ENCODE measurements around the gene GRM1. TPM values are rescaled to one million over a fixed set of nuclear protein-coding genes. Genes with fewer than 3 reads are reported as not detected.

GRM1 gene
- total RNA-seq, 2 donors from 2014 or later, result 0.54 TPM; not detected in 1

DNA sequence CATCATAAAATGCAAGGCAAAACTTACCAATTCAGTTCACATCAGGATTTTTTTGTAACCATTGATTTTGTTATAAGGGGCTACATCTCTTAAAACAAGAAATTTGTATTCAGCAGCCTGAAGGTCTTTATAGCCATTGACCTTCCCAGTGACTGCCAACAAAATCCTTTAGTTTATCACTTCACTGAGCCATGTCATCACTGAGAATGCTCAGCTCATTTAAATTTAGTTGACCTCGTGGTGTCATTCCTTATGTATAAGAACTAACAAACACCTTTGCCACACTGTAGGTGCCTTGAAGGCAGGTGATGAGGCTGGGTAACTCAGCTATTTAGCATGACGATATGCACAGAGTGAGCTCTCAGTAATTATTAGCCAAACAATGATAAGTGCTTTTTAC, 77.7 kb downstream of the GRM1 start:
- Histone ChIP-seq H3K4me1 (ENCODE audit: control insufficient read depth in 1 of 2, low read depth in 2 of 2) (no peaks in the 10 kb centered on the region), H3K9me3 (no peaks in the 10 kb centered on the region), H3K4me3 (no peak overlapping the region), H3K27me3 (replicated peaks; ENCODE audit: insufficient read depth) (no peaks in the 10 kb centered on the region), H3K27ac (no peak overlapping the region), H3K36me3 (no peaks in the 10 kb centered on the region)
- TF ChIP-seq, protein P1, sequence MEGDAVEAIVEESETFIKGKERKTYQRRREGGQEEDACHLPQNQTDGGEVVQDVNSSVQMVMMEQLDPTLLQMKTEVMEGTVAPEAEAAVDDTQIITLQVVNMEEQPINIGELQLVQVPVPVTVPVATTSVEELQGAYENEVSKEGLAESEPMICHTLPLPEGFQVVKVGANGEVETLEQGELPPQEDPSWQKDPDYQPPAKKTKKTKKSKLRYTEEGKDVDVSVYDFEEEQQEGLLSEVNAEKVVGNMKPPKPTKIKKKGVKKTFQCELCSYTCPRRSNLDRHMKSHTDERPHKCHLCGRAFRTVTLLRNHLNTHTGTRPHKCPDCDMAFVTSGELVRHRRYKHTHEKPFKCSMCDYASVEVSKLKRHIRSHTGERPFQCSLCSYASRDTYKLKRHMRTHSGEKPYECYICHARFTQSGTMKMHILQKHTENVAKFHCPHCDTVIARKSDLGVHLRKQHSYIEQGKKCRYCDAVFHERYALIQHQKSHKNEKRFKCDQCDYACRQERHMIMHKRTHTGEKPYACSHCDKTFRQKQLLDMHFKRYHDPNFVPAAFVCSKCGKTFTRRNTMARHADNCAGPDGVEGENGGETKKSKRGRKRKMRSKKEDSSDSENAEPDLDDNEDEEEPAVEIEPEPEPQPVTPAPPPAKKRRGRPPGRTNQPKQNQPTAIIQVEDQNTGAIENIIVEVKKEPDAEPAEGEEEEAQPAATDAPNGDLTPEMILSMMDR (IDR thresholded peaks at IDR 0.05), result no peak
- ATAC-seq (ENCODE audit: insufficient number of reproducible peaks, low FRiP score, low read depth) (no peak), DNase-seq (ENCODE audit: low spot score) (no peak)

DNA sequence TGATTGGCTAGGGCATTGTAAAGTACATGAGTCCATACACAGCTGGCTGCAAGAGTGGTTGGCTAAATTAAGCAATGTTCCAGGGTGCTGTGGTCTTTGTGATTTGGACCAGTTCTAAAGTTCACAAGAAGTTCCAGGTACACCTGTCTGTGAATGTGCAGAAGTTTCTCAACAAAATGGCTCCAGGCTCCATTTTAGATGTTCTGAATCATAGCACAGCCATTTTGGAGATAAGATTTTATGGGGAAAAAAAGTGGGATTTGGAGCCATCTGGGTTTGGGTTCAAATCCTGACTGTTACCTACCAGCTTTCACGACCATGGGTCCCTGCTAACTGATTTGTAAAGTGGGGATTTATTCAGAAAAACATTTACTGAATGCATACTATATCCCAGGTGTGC, 82.1 kb downstream of the GRM1 start:
- H3K36me3 ChIP-seq, result no peaks in the 10 kb centered on the region
- H3K9me3 ChIP-seq, result no peaks in the 10 kb centered on the region
- DNase-seq (ENCODE audit: low spot score), result no peak

DNA sequence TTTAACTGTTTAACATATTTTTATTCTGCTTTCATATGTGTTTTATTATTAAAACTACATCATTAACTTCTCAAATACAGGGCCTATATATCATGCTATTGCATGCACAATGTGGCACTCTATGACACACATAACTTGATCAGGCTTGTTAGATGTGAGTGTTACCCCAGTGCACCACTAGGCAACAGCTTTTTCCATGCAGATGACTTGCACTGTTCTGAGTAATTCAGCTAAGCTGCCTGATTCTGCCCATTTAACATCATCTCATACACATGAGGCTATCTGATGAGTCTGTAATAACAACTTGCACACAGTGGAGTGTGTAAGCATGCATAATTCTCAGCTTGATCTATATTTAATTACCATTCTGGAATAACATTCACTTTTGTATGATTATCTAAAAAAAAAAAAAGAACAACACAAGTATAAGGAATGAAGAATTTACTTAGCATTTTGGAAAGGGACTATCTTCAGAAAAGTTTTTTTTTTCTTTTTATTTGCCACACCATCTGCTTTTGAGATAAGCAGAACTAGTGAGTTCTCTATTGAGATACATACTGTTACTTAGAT, 83.1 kb downstream of the GRM1 start:
- Histone ChIP-seq H3K4me3 (no peak overlapping the region), H3K27ac (no peak overlapping the region), H3K36me3 (no peaks in the 10 kb centered on the region), H3K4me1 (ENCODE audit: control insufficient read depth in 1 of 2, low read depth in 2 of 2) (no peaks in the 10 kb centered on the region), H3K9me3 (no peaks in the 10 kb centered on the region), H3K27me3 (replicated peaks; ENCODE audit: insufficient read depth) (no peaks in the 10 kb centered on the region)
- DNase-seq (ENCODE audit: low spot score) (no peak), ATAC-seq (ENCODE audit: insufficient number of reproducible peaks, low FRiP score, low read depth) (no peak)
- TF ChIP-seq, protein P1 (IDR thresholded peaks at IDR 0.05), result no peak

More for the DNA sequence above, 82.1 kb downstream of the GRM1 start:
- TF ChIP-seq, protein P1 (IDR thresholded peaks at IDR 0.05), result no peak
- no peak overlapping the region for H3K27ac ChIP-seq
- no peak overlapping the region for H3K4me3 ChIP-seq
- H3K27me3 ChIP-seq (replicated peaks; ENCODE audit: insufficient read depth), result no peaks in the 10 kb centered on the region
- no peaks in the 10 kb centered on the region for H3K4me1 ChIP-seq (ENCODE audit: control insufficient read depth in 1 of 2, low read depth in 2 of 2)
- ATAC-seq (ENCODE audit: insufficient number of reproducible peaks, low FRiP score, low read depth), result no peak

DNA sequence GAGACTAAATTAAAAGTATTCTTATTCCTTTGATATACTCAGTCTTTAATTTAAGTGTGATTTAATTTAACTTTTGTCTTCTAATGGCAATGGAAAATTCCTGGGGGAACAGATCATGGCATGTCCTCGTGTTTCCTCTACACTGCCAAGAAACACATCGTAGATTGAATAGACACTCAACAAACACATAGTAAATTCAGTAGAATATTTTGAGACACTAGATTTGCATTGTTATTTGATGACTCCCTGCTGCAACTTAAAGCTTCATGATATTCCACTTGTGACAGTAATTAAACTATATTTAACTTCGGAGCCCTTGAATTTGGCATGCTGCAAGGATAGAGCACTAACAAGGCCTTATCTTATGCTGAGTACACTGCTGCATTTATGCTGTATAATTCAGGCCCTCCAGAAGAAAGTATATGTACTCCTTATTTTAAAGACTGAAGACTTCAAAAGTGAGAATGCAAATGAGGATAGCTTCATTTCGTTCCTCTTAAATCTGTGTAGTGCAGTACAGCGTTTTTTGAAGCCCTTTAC, 84.3 kb downstream of the GRM1 start:
- H3K4me3 ChIP-seq, result no peak overlapping the region
- no peaks in the 10 kb centered on the region for H3K27me3 ChIP-seq (replicated peaks; ENCODE audit: insufficient read depth)
- TF ChIP-seq, protein P1 (IDR thresholded peaks at IDR 0.05), result no peak
- no peaks in the 10 kb centered on the region for H3K36me3 ChIP-seq
- ATAC-seq (ENCODE audit: insufficient number of reproducible peaks, low FRiP score, low read depth) (no peak), DNase-seq (ENCODE audit: low spot score) (no peak)
- no peak overlapping the region for H3K27ac ChIP-seq
- H3K4me1 ChIP-seq (ENCODE audit: control insufficient read depth in 1 of 2, low read depth in 2 of 2), result no peaks in the 10 kb centered on the region
- H3K9me3 ChIP-seq, result no peaks in the 10 kb centered on the region

DNA sequence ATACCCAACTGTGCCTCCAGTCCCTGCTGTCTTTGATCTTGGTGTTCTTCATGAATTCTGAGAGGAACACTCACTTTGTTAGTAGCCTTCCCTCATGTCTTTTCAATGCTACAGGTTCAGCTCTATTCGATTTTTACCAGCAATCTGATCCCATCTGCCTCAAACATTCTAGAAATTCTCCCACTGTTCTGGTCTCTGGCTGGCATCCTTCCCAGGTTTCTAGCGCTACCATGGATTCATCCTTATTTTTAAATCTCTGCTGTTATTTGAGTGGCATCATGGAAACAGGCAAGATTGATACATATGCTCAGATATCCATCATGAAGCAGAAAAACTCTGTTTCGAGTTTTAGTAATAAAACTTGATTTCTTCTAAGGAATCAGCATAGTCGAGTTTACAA, 94.8 kb downstream of the GRM1 start:
- no peaks in the 10 kb centered on the region for H3K27me3 ChIP-seq (replicated peaks; ENCODE audit: insufficient read depth)
- H3K4me1 ChIP-seq (ENCODE audit: control insufficient read depth in 1 of 2, low read depth in 2 of 2), result no peaks in the 10 kb centered on the region
- TF ChIP-seq, protein P1 (IDR thresholded peaks at IDR 0.05), result no peak
- no peaks in the 10 kb centered on the region for H3K36me3 ChIP-seq
- no peak for ATAC-seq (ENCODE audit: insufficient number of reproducible peaks, low FRiP score, low read depth)
- DNase-seq (ENCODE audit: low spot score), result no peak
- H3K9me3 ChIP-seq, result no peaks in the 10 kb centered on the region
- H3K27ac ChIP-seq, result no peak overlapping the region
- H3K4me3 ChIP-seq, result no peak overlapping the region

Measured in thoracic aorta (tissue), 2 donors.